ENCODE measurements around the gene NTRK1.

Gene NTRK1

DNA sequence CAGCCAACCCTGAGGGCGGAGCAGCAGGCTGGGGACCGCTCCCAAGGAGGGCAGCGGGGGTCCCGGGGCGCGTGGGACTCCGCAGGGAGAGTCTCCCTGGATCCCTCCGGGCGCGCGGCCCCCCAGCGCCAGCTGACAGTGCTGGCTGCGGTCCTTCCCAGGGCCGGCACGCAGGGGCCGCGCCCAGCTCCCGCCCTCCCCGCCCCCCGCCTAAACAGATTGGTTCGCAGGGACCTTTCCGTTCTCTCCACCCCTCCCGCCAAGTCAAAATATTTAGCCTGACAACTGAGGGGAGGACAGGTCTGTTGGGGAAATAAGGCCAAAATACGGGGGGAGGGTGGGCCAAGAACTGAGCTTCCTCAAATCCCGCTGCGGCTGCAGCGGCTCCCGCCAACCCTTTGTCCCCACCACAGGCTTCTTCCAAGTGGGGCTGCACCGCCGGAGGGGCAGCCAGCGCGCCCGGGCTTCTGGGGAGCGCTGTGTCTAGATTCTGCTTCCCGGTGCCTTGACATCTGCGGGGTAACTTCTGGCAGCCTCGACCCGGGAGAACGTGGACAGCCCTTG lies 1.6 kb upstream of the NTRK1 start, which contains the start of gene INSRR:
Gene INSRR, minus strand, starts transcription at position 159 of the 564 bp plus-strand sequence. CDS start 496 bp downstream, outside the sequence.
- Histone ChIP-seq H3K4me3 (ENCODE audit: low read depth, low read length) (peak within 1 kb of the TSS; percentile 51), H3K4me1 (ENCODE audit: control insufficient read depth, insufficient read depth, low read length) (no peaks in the 10 kb centered on the region), H3K27ac (ENCODE audit: low read depth, low read length) (no peak within 1 kb of the TSS), H3K27me3 (ENCODE audit: control insufficient read depth, insufficient read depth, low read length) (peaks cover 89% of the 10 kb centered on the region), H3K9me3 (ENCODE audit: control insufficient read depth, insufficient read depth, low read length) (no peaks in the 10 kb centered on the region), H3K9ac (ENCODE audit: low read depth, low read length) (no peak within 1 kb of the TSS), H3K36me3 (ENCODE audit: control insufficient read depth, insufficient read depth, low read length) (no peaks in the 10 kb centered on the region)

- H3K27me3 ChIP-seq (ENCODE audit: control insufficient read depth, insufficient read depth, low read length) = peaks cover 90% of the 10 kb centered on the region
- H3K27ac ChIP-seq (ENCODE audit: low read depth, low read length) = no peak overlapping the region
- no peaks in the 10 kb centered on the region for H3K9me3 ChIP-seq (ENCODE audit: control insufficient read depth, insufficient read depth, low read length)
- H3K36me3 ChIP-seq (ENCODE audit: control insufficient read depth, insufficient read depth, low read length) = no peaks in the 10 kb centered on the region
- H3K9ac ChIP-seq (ENCODE audit: low read depth, low read length) = no peak overlapping the region
- peak overlapping the region; percentile 51 for H3K4me3 ChIP-seq (ENCODE audit: low read depth, low read length)
- no peaks in the 10 kb centered on the region for H3K4me1 ChIP-seq (ENCODE audit: control insufficient read depth, insufficient read depth, low read length)
These were observed 1.0 kb upstream of the NTRK1 start for GRCh38 chr1:156859523-156860112.

DNA sequence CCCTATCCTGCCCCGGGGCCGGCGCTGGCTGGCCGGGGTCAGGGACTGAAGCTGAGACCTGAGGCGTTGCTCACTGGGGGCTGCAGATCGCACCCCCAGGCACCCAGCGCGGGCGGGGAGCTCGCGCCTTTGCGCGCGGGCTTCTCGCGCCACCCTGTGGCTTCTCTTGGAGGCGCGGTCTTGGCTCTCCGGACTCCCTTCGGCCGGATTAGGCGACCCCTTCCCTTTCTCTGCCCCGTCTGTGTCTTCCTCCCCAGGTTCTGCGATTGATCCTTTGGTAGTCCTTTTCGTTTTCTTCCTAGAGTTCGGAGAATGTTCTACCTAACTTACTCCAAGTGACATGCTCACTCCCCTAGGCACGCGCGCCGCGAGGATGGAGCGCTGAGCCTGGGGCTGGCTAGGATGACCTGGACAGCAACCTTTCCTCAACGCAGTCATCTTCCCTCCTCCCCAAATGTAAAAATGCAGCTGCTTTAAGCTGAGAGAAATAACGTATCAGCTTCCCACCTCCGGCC lies 495 bp upstream of the NTRK1 start:
- Histone ChIP-seq H3K4me3 (ENCODE audit: low read depth, low read length) (peak overlapping the region; percentile 51), H3K9me3 (ENCODE audit: control insufficient read depth, insufficient read depth, low read length) (no peaks in the 10 kb centered on the region), H3K9ac (ENCODE audit: low read depth, low read length) (no peak overlapping the region), H3K27ac (ENCODE audit: low read depth, low read length) (no peak overlapping the region), H3K4me1 (ENCODE audit: control insufficient read depth, insufficient read depth, low read length) (no peaks in the 10 kb centered on the region), H3K27me3 (ENCODE audit: control insufficient read depth, insufficient read depth, low read length) (peaks cover 92% of the 10 kb centered on the region), H3K36me3 (ENCODE audit: control insufficient read depth, insufficient read depth, low read length) (no peaks in the 10 kb centered on the region)

- Histone ChIP-seq H3K4me3 (ENCODE audit: low read depth, low read length) (no peak overlapping the region), H3K36me3 (ENCODE audit: control insufficient read depth, insufficient read depth, low read length) (no peaks in the 10 kb centered on the region), H3K27ac (ENCODE audit: low read depth, low read length) (no peak overlapping the region), H3K9me3 (ENCODE audit: control insufficient read depth, insufficient read depth, low read length) (no peaks in the 10 kb centered on the region), H3K9ac (ENCODE audit: low read depth, low read length) (no peak overlapping the region), H3K27me3 (ENCODE audit: control insufficient read depth, insufficient read depth, low read length) (peaks cover 84% of the 10 kb centered on the region), H3K4me1 (ENCODE audit: control insufficient read depth, insufficient read depth, low read length) (0 out of 2 replicates have a peak, but pooled peaks cover 7% of the 10 kb centered on the region)
These were observed 1.9 kb downstream of the NTRK1 start for GRCh38 chr1:156862584-156862983.

DNA sequence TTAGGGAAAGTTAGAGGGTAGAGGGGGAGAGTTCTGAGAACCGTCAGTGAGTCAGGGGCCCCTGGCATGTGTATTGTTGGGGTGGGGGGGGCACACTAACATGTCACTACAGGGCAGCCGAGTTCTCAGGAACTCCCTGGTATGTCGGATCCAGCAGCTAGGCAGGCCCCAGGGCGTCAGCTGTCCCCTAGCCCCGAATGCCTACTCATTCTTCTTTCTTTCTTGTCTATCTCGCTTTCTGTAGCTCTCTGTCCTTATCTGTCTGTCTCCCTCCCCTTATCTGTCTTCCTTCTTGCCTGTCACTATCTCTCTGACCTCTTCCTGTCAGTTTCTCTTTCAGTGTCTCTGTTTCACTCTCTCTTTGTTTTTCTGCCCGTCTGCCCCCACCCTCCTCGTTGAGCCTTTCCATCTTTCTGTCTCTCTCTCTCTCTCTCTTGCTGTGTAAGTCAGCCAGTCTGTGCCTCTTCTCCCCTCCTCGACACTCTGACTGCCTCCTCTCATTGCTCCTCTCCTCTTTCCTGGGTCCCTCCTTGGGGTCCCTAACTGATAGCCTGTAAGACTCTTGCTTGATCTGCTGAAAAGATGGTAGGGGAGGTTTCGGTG lies 2.4 kb downstream of the NTRK1 start:
- H3K36me3 ChIP-seq (ENCODE audit: control insufficient read depth, insufficient read depth, low read length) = no peaks in the 10 kb centered on the region
- peaks cover 79% of the 10 kb centered on the region for H3K27me3 ChIP-seq (ENCODE audit: control insufficient read depth, insufficient read depth, low read length)
- H3K4me3 ChIP-seq (ENCODE audit: low read depth, low read length) = no peak overlapping the region
- H3K4me1 ChIP-seq (ENCODE audit: control insufficient read depth, insufficient read depth, low read length) = 0 out of 2 replicates have a peak, but pooled peaks cover 7% of the 10 kb centered on the region
- no peak overlapping the region for H3K27ac ChIP-seq (ENCODE audit: low read depth, low read length)
- H3K9me3 ChIP-seq (ENCODE audit: control insufficient read depth, insufficient read depth, low read length) = no peaks in the 10 kb centered on the region
- no peak overlapping the region for H3K9ac ChIP-seq (ENCODE audit: low read depth, low read length)

- H3K4me3 ChIP-seq (ENCODE audit: low read depth, low read length) = no peak overlapping the region
- H3K27me3 ChIP-seq (ENCODE audit: control insufficient read depth, insufficient read depth, low read length) = peaks cover 79% of the 10 kb centered on the region
- H3K27ac ChIP-seq (ENCODE audit: low read depth, low read length) = no peak overlapping the region
- H3K36me3 ChIP-seq (ENCODE audit: control insufficient read depth, insufficient read depth, low read length) = no peaks in the 10 kb centered on the region
- no peaks in the 10 kb centered on the region for H3K9me3 ChIP-seq (ENCODE audit: control insufficient read depth, insufficient read depth, low read length)
- H3K4me1 ChIP-seq (ENCODE audit: control insufficient read depth, insufficient read depth, low read length) = 0 out of 2 replicates have a peak, but pooled peaks cover 7% of the 10 kb centered on the region
- no peak overlapping the region for H3K9ac ChIP-seq (ENCODE audit: low read depth, low read length)
These were observed 3.0 kb downstream of the NTRK1 start for GRCh38 chr1:156863631-156864030.

GRCh38 chr1:156864796-156865195 lies 4.1 kb downstream of the NTRK1 start:
- Histone ChIP-seq H3K4me1 (ENCODE audit: control insufficient read depth, insufficient read depth, low read length) (0 out of 2 replicates have a peak, but pooled peaks cover 7% of the 10 kb centered on the region), H3K36me3 (ENCODE audit: control insufficient read depth, insufficient read depth, low read length) (no peaks in the 10 kb centered on the region), H3K9me3 (ENCODE audit: control insufficient read depth, insufficient read depth, low read length) (no peaks in the 10 kb centered on the region), H3K27me3 (ENCODE audit: control insufficient read depth, insufficient read depth, low read length) (peaks cover 68% of the 10 kb centered on the region), H3K4me3 (ENCODE audit: low read depth, low read length) (no peak overlapping the region), H3K9ac (ENCODE audit: low read depth, low read length) (no peak overlapping the region), H3K27ac (ENCODE audit: low read depth, low read length) (no peak overlapping the region)

DNA sequence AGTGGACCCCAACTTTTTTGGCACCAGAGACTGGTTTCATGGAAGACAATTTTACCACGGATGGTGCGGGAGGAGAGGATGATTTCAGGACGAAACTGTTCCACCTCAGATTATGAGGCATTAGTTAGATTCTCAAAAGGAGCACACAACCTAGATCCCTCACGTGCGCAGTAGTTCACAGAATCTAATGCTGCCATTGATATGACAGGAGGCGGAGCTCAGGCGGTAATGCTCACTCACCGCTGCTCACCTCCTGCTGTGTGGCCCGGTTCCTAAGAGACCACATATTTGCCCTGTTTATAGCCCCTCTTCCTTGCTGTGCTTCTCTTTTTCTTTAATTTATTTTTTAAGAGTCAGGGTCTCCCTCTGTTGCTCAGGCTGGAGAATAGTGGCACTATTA lies 4.6 kb downstream of the NTRK1 start:
- Histone ChIP-seq H3K4me3 (ENCODE audit: low read depth, low read length) (no peak overlapping the region), H3K9me3 (ENCODE audit: control insufficient read depth, insufficient read depth, low read length) (no peaks in the 10 kb centered on the region), H3K4me1 (ENCODE audit: control insufficient read depth, insufficient read depth, low read length) (0 out of 2 replicates have a peak, but pooled peaks cover 7% of the 10 kb centered on the region), H3K27me3 (ENCODE audit: control insufficient read depth, insufficient read depth, low read length) (peaks cover 64% of the 10 kb centered on the region), H3K9ac (ENCODE audit: low read depth, low read length) (no peak overlapping the region), H3K36me3 (ENCODE audit: control insufficient read depth, insufficient read depth, low read length) (no peaks in the 10 kb centered on the region), H3K27ac (ENCODE audit: low read depth, low read length) (no peak overlapping the region)

GRCh38 chr1:156865865-156866248 lies 5.2 kb downstream of the NTRK1 start:
- H3K27ac ChIP-seq (ENCODE audit: low read depth, low read length) = no peak overlapping the region
- no peak overlapping the region for H3K9ac ChIP-seq (ENCODE audit: low read depth, low read length)
- peaks cover 64% of the 10 kb centered on the region for H3K27me3 ChIP-seq (ENCODE audit: control insufficient read depth, insufficient read depth, low read length)

GRCh38 chr1:156866249-156866909 lies 5.7 kb downstream of the NTRK1 start:
- Histone ChIP-seq H3K4me3 (ENCODE audit: low read depth, low read length) (no peak overlapping the region), H3K36me3 (ENCODE audit: control insufficient read depth, insufficient read depth, low read length) (no peaks in the 10 kb centered on the region), H3K9me3 (ENCODE audit: control insufficient read depth, insufficient read depth, low read length) (no peaks in the 10 kb centered on the region), H3K4me1 (ENCODE audit: control insufficient read depth, insufficient read depth, low read length) (0 out of 2 replicates have a peak, but pooled peaks cover 7% of the 10 kb centered on the region), H3K27me3 (ENCODE audit: control insufficient read depth, insufficient read depth, low read length) (peaks cover 59% of the 10 kb centered on the region), H3K27ac (ENCODE audit: low read depth, low read length) (no peak overlapping the region), H3K9ac (ENCODE audit: low read depth, low read length) (no peak overlapping the region)

More at GRCh38 chr1:156865865-156866248, 5.2 kb downstream of the NTRK1 start:
- 0 out of 2 replicates have a peak, but pooled peaks cover 7% of the 10 kb centered on the region for H3K4me1 ChIP-seq (ENCODE audit: control insufficient read depth, insufficient read depth, low read length)
- H3K36me3 ChIP-seq (ENCODE audit: control insufficient read depth, insufficient read depth, low read length) = no peaks in the 10 kb centered on the region
- no peaks in the 10 kb centered on the region for H3K9me3 ChIP-seq (ENCODE audit: control insufficient read depth, insufficient read depth, low read length)
- H3K4me3 ChIP-seq (ENCODE audit: low read depth, low read length) = no peak overlapping the region

Data from HUES48 (cell line).